ENCODE results near the gene FBXL12.

DNA sequence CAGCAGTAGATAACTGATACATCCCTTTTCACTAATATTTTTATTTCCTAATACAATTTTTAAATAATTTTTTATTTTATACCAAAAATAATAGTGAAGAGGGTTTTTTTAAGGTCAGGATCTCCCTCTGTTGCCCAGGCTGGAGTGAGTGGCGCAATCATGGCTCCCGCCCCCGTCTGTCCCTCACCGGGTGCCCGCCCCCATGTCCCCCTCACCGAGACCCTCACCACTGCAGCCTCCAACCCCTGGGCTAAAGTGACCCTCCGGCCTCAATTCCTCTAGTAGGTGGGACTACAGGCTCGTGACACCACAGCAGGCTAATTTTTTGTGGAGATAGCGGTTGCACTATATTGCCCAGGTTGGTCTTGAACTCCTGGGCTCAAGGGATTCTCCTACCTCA lies 32.5 kb downstream of the FBXL12 start:
- TF ChIP-seq, protein P1, sequence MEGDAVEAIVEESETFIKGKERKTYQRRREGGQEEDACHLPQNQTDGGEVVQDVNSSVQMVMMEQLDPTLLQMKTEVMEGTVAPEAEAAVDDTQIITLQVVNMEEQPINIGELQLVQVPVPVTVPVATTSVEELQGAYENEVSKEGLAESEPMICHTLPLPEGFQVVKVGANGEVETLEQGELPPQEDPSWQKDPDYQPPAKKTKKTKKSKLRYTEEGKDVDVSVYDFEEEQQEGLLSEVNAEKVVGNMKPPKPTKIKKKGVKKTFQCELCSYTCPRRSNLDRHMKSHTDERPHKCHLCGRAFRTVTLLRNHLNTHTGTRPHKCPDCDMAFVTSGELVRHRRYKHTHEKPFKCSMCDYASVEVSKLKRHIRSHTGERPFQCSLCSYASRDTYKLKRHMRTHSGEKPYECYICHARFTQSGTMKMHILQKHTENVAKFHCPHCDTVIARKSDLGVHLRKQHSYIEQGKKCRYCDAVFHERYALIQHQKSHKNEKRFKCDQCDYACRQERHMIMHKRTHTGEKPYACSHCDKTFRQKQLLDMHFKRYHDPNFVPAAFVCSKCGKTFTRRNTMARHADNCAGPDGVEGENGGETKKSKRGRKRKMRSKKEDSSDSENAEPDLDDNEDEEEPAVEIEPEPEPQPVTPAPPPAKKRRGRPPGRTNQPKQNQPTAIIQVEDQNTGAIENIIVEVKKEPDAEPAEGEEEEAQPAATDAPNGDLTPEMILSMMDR (conservative IDR thresholded peaks at IDR 0.05; ENCODE audit: low read depth, low read length) = no peak
- no peak for TF ChIP-seq BHLHE40 (IDR thresholded peaks at IDR 0.05; ENCODE audit: low read depth, low read length)
- TF ChIP-seq CHD1 (IDR thresholded peaks at IDR 0.05; ENCODE audit: low read depth, low read length) = no peak
